Endodermal cell (in vitro differentiated cells): ENCODE results near the gene ZNF621. TPM values are rescaled to one million over a fixed set of nuclear protein-coding genes. Genes with fewer than 3 reads are reported as not detected.

Source experiments
- DNase-seq: peaks from one replicate; pipeline ENCODE4 v3.0.0-alpha.2; 2017
- H3K27ac ChIP-seq: 2 replicates; pipeline ENCODE4 v1.5.1; 2013; ENCODE audit warnings: mild to moderate bottlenecking, low read depth, low read length, moderate library complexity
- H3K27me3 ChIP-seq: 2 replicates; pipeline ENCODE4 v1.6.1; 2013; ENCODE audit warnings: mild to moderate bottlenecking, low read length, moderate library complexity; ENCODE audit not compliant: insufficient read depth, control insufficient read depth, poor library complexity, severe bottlenecking
- H3K36me3 ChIP-seq: 2 replicates; pipeline ENCODE4 v1.7.0; 2013; ENCODE audit warnings: mild to moderate bottlenecking, low read length, moderate library complexity; ENCODE audit not compliant: control insufficient read depth, insufficient read depth
- H3K4me1 ChIP-seq: one replicate; pipeline ENCODE4 v1.7.0; 2013; ENCODE audit warnings: low read length; ENCODE audit not compliant: control insufficient read depth, insufficient read depth
- H3K4me3 ChIP-seq: 2 replicates; pipeline ENCODE4 v1.5.1; 2013; ENCODE audit warnings: mild to moderate bottlenecking, low read length, moderate library complexity
- H3K9ac ChIP-seq: 2 replicates; pipeline ENCODE4 v1.6.1; 2013; ENCODE audit warnings: mild to moderate bottlenecking, low read length, moderate library complexity; ENCODE audit not compliant: poor library complexity, severe bottlenecking; ENCODE audit errors: extremely low read depth
- H3K9me3 ChIP-seq: 2 replicates; pipeline ENCODE4 v1.6.1; 2013; ENCODE audit warnings: mild to moderate bottlenecking, low read length, moderate library complexity; ENCODE audit not compliant: control insufficient read depth
- H3K27ac Mint-ChIP-seq: 2 replicates; pipeline ENCODE4 v1.8.0; 2020; ENCODE audit warnings: mixed read lengths
- H3K27me3 Mint-ChIP-seq: 2 replicates; pipeline ENCODE4 v1.8.0; 2021; ENCODE audit warnings: mild to moderate bottlenecking, mixed read lengths; ENCODE audit not compliant: insufficient read depth
- H3K36me3 Mint-ChIP-seq: 2 replicates; pipeline ENCODE4 v1.8.0; 2020; ENCODE audit warnings: low read depth, mixed read lengths
- H3K4me1 Mint-ChIP-seq: 2 replicates; pipeline ENCODE4 v1.8.0; 2020; ENCODE audit warnings: mixed read lengths
- H3K4me3 Mint-ChIP-seq: 2 replicates; pipeline ENCODE4 v1.8.0; 2020; ENCODE audit warnings: mild to moderate bottlenecking, moderate library complexity, mixed read lengths
- H3K9me3 Mint-ChIP-seq: 2 replicates; pipeline ENCODE4 v1.8.0; 2020; ENCODE audit warnings: mild to moderate bottlenecking, mixed read lengths
- CTCF ChIP-seq: fragments of 200-600 bp; sonication (generic); conservative IDR thresholded peaks from 2 replicates; pipeline ENCODE4 v1.5.0; 2021; ENCODE audit warnings: antibody characterized with exemption, mild to moderate bottlenecking
- WGBS, 2 experiments: methylation state at CpG; one replicate each; pipeline versions ENCODE4 v1.1.5 to v1.1.7; 2013; ENCODE audit warnings: missing lambda C conversion rate in 2 of 2, mixed read lengths in 1 of 2; ENCODE audit not compliant: insufficient coverage in 1 of 2, insufficient read length in 1 of 2; 5-methylcytosine and 5-hydroxymethylcytosine counted together
- total RNA-seq, 2 donors: library from RNA; stranded (reverse); fragmentation: NEBNext Ultra II Directional in 1 of 2; extraction: Animal tissue kit (Norgen Biotek cat#: 25700) in 1 of 2; gene quantifications; 2 replicates in 1 of 2; 3 replicates in 1 of 2; pipeline ENCODE4 v1.2.1, GENCODE V29; 2021

Gene ZNF621
- total RNA-seq, 2 donors from 2014 or later: 21.3 to 32.1 TPM

- no peak for DNase-seq
- Mint-ChIP-seq H3K27me3 (no peaks in the 10 kb centered on the region), H3K4me1 (peaks cover 4% of the 10 kb centered on the region), H3K9me3 (peaks cover 4% of the 10 kb centered on the region), H3K27ac (no peak overlapping the region), H3K4me3 (no peak overlapping the region), H3K36me3 (peaks cover 5% of the 10 kb centered on the region)
- H3K4me1 ChIP-seq: no peaks in the 10 kb centered on the region
- no peaks in the 10 kb centered on the region for H3K36me3 ChIP-seq
- 17 to 78% methylated on average over 1 to 2 of the region's 2 CpGs for WGBS, 2 experiments
- H3K27me3 ChIP-seq: no peaks in the 10 kb centered on the region
- no peak overlapping the region for H3K9ac ChIP-seq
- TF ChIP-seq CTCF: no peak
- no peak overlapping the region for H3K27ac ChIP-seq
- H3K4me3 ChIP-seq: no peak overlapping the region
- no peaks in the 10 kb centered on the region for H3K9me3 ChIP-seq
These were observed 30.1 kb upstream of the ZNF621 start for GRCh38 chr3:40494698-40495097.

- H3K9me3 ChIP-seq: no peaks in the 10 kb centered on the region
- no peak overlapping the region for H3K4me3 ChIP-seq
- no peaks in the 10 kb centered on the region for H3K27me3 ChIP-seq
- H3K36me3 ChIP-seq: no peaks in the 10 kb centered on the region
- no peak overlapping the region for H3K9ac ChIP-seq
- Mint-ChIP-seq H3K4me1 (peaks cover 4% of the 10 kb centered on the region), H3K27ac (no peak overlapping the region), H3K27me3 (no peaks in the 10 kb centered on the region), H3K36me3 (no peaks in the 10 kb centered on the region), H3K4me3 (no peak overlapping the region), H3K9me3 (no peaks in the 10 kb centered on the region)
- H3K27ac ChIP-seq: no peak overlapping the region
- DNase-seq: no peak
- no peaks in the 10 kb centered on the region for H3K4me1 ChIP-seq
- no peak for TF ChIP-seq CTCF
- 91 to 100% methylated on average over 2 of the region's 2 CpGs for WGBS, 2 experiments
These were observed 27.5 kb upstream of the ZNF621 start for GRCh38 chr3:40497288-40497687.

- Mint-ChIP-seq H3K9me3 (no peaks in the 10 kb centered on the region), H3K27me3 (peaks cover 3% of the 10 kb centered on the region), H3K27ac (no peak overlapping the region), H3K4me3 (no peak overlapping the region), H3K36me3 (no peaks in the 10 kb centered on the region), H3K4me1 (no peaks in the 10 kb centered on the region)
- DNase-seq: no peak
- no peak for TF ChIP-seq CTCF
- Histone ChIP-seq H3K36me3 (no peaks in the 10 kb centered on the region), H3K27ac (no peak overlapping the region), H3K9ac (no peak overlapping the region), H3K4me3 (no peak overlapping the region), H3K9me3 (no peaks in the 10 kb centered on the region), H3K4me1 (no peaks in the 10 kb centered on the region), H3K27me3 (no peaks in the 10 kb centered on the region)
- 90% methylated on average over 1 of the region's 1 CpG; no CpG with 5 or more reads in 1 of the 2 experiments for WGBS, 2 experiments
These were observed 24.8 kb upstream of the ZNF621 start for GRCh38 chr3:40499952-40500351.
